K562 (cell line): ENCODE measurements around the gene CMTM8. TPM values are rescaled to one million over a fixed set of nuclear protein-coding genes. Genes with fewer than 3 reads are reported as not detected.

Experiments
- ATAC-seq: fragments of 200-7000 bp; cut with Tn5 transposase; 3 replicates; pipeline ENCODE4 v1.9.1; 2020; ENCODE audit warnings: moderate library complexity
- BruUV-seq: library from RNA; stranded (reverse); fragments of 400-500 nt; replicated peaks from 2 replicates; lab custom pipeline; 2021; lab: Mats Ljungman, UMichigan
- CTCF ChIA-PET: fragments of 300-600 bp; formaldehyde crosslinking; extraction: SDS; loops from one replicate; lab custom pipeline; 2021; ENCODE audit warnings: low intra/inter-chr PET ratio; lab: Yijun Ruan, JAX
- POLR2A ChIA-PET: fragments of 300-600, 350-650 bp; sonication (Branson Sonifier 250); formaldehyde crosslinking; extraction: SDS; loops from one replicate; lab custom pipeline; 2021; ENCODE audit warnings: antibody characterized with exemption, inconsistent platforms; lab: Yijun Ruan, JAX
- DNase-seq, 4 experiments: peaks; one replicate each; pipeline versions ENCODE4 v3.0.0 to v3.0.0-alpha.2; 2011 to 2018; ENCODE audit warnings: low spot score in 3 of 4, mixed read lengths in 3 of 4; ENCODE audit errors: extremely low read depth in 1 of 4
- FAIRE-seq: peaks from 2 replicates; lab custom pipeline; 2011; peaks lifted over from hg19 to GRCh38; lab: Jason Lieb, UNC
- H2AFZ ChIP-seq: 2 replicates; pipeline ENCODE4 v1.6.0; 2011; ENCODE audit warnings: low read depth, low read length, control low read depth, inconsistent platforms
- H3K27ac ChIP-seq: fragments of 200-600 bp; 3 replicates; pipeline ENCODE4 v1.8.0; 2011; ENCODE audit warnings: low read depth, mild to moderate bottlenecking, control low read depth, inconsistent platforms, low read length, moderate library complexity, mixed read lengths; ENCODE audit errors: extremely low read depth
- H3K27me3 ChIP-seq, 2 experiments: fragments of 300-600 bp in 1 of 2; 2 replicates in 1 of 2; 3 replicates in 1 of 2; pipeline versions ENCODE4 v1.6.0 to v1.8.0; 2011; ENCODE audit warnings: inconsistent platforms in 2 of 2, low read length in 2 of 2, mild to moderate bottlenecking in 1 of 2, mixed read lengths in 1 of 2, moderate library complexity in 1 of 2; ENCODE audit not compliant: control insufficient read depth in 2 of 2, insufficient read depth in 2 of 2
- H3K36me3 ChIP-seq: fragments of 300-600 bp; 3 replicates; pipeline ENCODE4 v1.8.0; 2011; ENCODE audit warnings: mild to moderate bottlenecking, low read length, inconsistent platforms; ENCODE audit not compliant: control insufficient read depth, insufficient read depth
- H3K4me1 ChIP-seq, 2 experiments: fragments of 200-600 bp in 1 of 2; replicated peaks in 1 of 2; 2 replicates in 1 of 2; 3 replicates in 1 of 2; pipeline versions ENCODE4 v1.5.1 to v1.8.0; 2011; ENCODE audit warnings: inconsistent platforms in 2 of 2, low read length in 2 of 2, mild to moderate bottlenecking in 1 of 2, mixed read lengths in 1 of 2, moderate library complexity in 1 of 2; ENCODE audit not compliant: control insufficient read depth in 2 of 2, insufficient read depth in 2 of 2
- H3K4me2 ChIP-seq: 2 replicates; pipeline ENCODE4 v1.6.1; 2011; ENCODE audit warnings: low read length, control low read depth, inconsistent platforms, mixed read lengths; ENCODE audit not compliant: insufficient read depth
- H3K4me3 ChIP-seq: fragments of 200-600 bp; sonication (generic), shearing (Covaris generic); 2 replicates; pipeline ENCODE4 v1.5.1; 2016; ENCODE audit warnings: control low read depth, inconsistent platforms
- H3K79me2 ChIP-seq: fragments of 200-600 bp; 3 replicates; pipeline ENCODE4 v1.8.0; 2011; ENCODE audit warnings: low read length, inconsistent platforms; ENCODE audit not compliant: control insufficient read depth, insufficient read depth
- H3K9ac ChIP-seq, 2 experiments: 2 replicates each; pipeline versions ENCODE4 v1.6.0 to v1.6.1; 2011; ENCODE audit warnings: low read depth in 2 of 2, low read length in 2 of 2, control low read depth in 1 of 2, inconsistent platforms in 1 of 2, mild to moderate bottlenecking in 1 of 2, mixed read lengths in 1 of 2; ENCODE audit not compliant: insufficient read depth in 1 of 2
- H3K9me1 ChIP-seq: one replicate; pipeline ENCODE4 v1.6.0; 2011; ENCODE audit warnings: inconsistent platforms, mild to moderate bottlenecking, low read length, moderate library complexity; ENCODE audit not compliant: control insufficient read depth, insufficient read depth
- H3K9me3 ChIP-seq: replicated peaks from 2 replicates; pipeline ENCODE4 v1.5.1; 2011; ENCODE audit warnings: low read depth, low read length, inconsistent platforms; ENCODE audit not compliant: control insufficient read depth, insufficient read depth
- H4K20me1 ChIP-seq: replicated peaks from 2 replicates; pipeline ENCODE4 v1.6.1; 2011; ENCODE audit warnings: low read length, inconsistent platforms, mixed read lengths; ENCODE audit not compliant: control insufficient read depth, insufficient read depth
- CEBPB ChIP-seq: fragments of 450-650 bp; IDR thresholded peaks from 2 replicates; pipeline ENCODE4 v1.6.1; 2016; ENCODE audit warnings: missing genetic modification characterization, missing compliant biosample characterization
- CEBPG ChIP-seq, 3 experiments: fragments of 200-800 bp in 1 of 3; sonication (Bioruptor generic) in 1 of 3; sonication (generic) in 1 of 3; formaldehyde crosslinking in 1 of 3; IDR thresholded peaks in 2 of 3; conservative IDR thresholded peaks in 1 of 3; 2 replicates each; pipeline versions ENCODE4 v1.6.1 to v1.8.0; 2016 to 2022; ENCODE audit warnings: missing compliant biosample characterization in 2 of 3, missing genetic modification characterization in 2 of 3, mild to moderate bottlenecking in 1 of 3, missing genetic modification reagents in 1 of 3
- EHMT2 ChIP-seq: fragments of 450-650 bp; IDR thresholded peaks from 2 replicates; pipeline ENCODE4 v1.6.1; 2018; ENCODE audit warnings: antibody characterized with exemption
- EP400 ChIP-seq: fragments of 450-650 bp; IDR thresholded peaks from 2 replicates; pipeline ENCODE4 v1.6.1; 2017; ENCODE audit warnings: antibody characterized with exemption, mild to moderate bottlenecking, moderate library complexity
- HEY1 ChIP-seq: fragments of 250-450 bp; sonication (Bioruptor Pico); IDR thresholded peaks from 2 replicates; pipeline ENCODE4 v1.5.0; 2020; ENCODE audit warnings: mild to moderate bottlenecking, moderate library complexity, borderline replicate concordance
- MYNN ChIP-seq, 2 experiments: sonication (generic); formaldehyde crosslinking in 1 of 2; IDR thresholded peaks; 2 replicates each; pipeline versions ENCODE4 v1.5.0 to v1.6.1; 2016 to 2020; ENCODE audit warnings: antibody characterized with exemption in 1 of 2, missing genetic modification reagents in 1 of 2
- SRF ChIP-seq, 2 experiments: fragments of 250-450, 450-650 bp in 1 of 2; sonication (Bioruptor Pico) in 1 of 2; sonication (generic) in 1 of 2; formaldehyde crosslinking; IDR thresholded peaks; 2 replicates each; pipeline versions ENCODE4 v1.5.0 to v1.5.1; 2020 to 2022; ENCODE audit warnings: mild to moderate bottlenecking in 1 of 2, missing genetic modification reagents in 1 of 2
- TBP ChIP-seq: optimal IDR thresholded peaks from 2 replicates; pipeline ENCODE3; 2011; ENCODE audit warnings: low read depth, low read length, improper control_type of control experiment
- U2AF1 ChIP-seq: fragments of 200-400 bp; formaldehyde crosslinking; optimal IDR thresholded peaks from 2 replicates; pipeline ENCODE3; 2017; ENCODE audit warnings: mild to moderate bottlenecking, low read depth, low read length, moderate library complexity
- ZKSCAN3 ChIP-seq: fragments of 250-450 bp; sonication (Bioruptor Pico); IDR thresholded peaks from 2 replicates; pipeline ENCODE4 v1.4.0; 2020
- ZMIZ1 ChIP-seq, 2 experiments: fragments of 150-350 bp in 1 of 2; IDR thresholded peaks; 2 replicates each; pipeline ENCODE4 v1.6.1; 2012 to 2016; ENCODE audit warnings: low read depth in 2 of 2, low read length in 2 of 2, mild to moderate bottlenecking in 1 of 2, moderate library complexity in 1 of 2
- WGBS: fragments of 100-300 bp; shearing (Covaris generic); methylation state at CpG from one replicate; pipeline ENCODE4 v1.1.6; 2016; ENCODE audit warnings: low coverage, mixed read lengths; ENCODE audit not compliant: insufficient coverage; ENCODE audit errors: missing lambda C conversion rate; 5-methylcytosine and 5-hydroxymethylcytosine counted together
- in situ Hi-C: fragments of 300-500 bp; cut with MboI; formaldehyde crosslinking; loops from 4 replicates; pipeline ENCODE4 v1.15.0; 2018; ENCODE audit warnings: inconsistent platforms, mixed read lengths
- intact Hi-C: fragments of 100-400 bp; cut with micrococcal nuclease; formaldehyde crosslinking; loops from 2 replicates; pipeline ENCODE4 v1.14.2; 2022
- polyA plus RNA-seq, 8 experiments: library from polyadenylated mRNA; depleted of rRNA in 4 of 8; stranded (reverse) in 5 of 8; unstranded in 3 of 8; fragments of >200 nt; fragmentation: Nextera tagmentation in 2 of 8; fragmentation: Illumina TruSeq in 1 of 8; extraction: Ambion mirVana in 2 of 8; extraction: Trizol in 1 of 8; gene quantifications; 2 replicates each; pipeline versions ENCODE4 v1.2.1 to v1.2.3, GENCODE V29; 2011 to 2014; ENCODE audit warnings: inconsistent platforms in 1 of 8, missing spikeins in 1 of 8
- total RNA-seq, 7 experiments: library from RNA; depleted of rRNA in 6 of 7; stranded (reverse); fragments of >200 nt in 6 of 7; fragmentation: Illumina TruSeq in 2 of 7; extraction: Trizol in 2 of 7; gene quantifications; 2 replicates each; pipeline versions ENCODE4 v1.2.1 to v1.2.3, GENCODE V29; 2011 to 2021; ENCODE audit warnings: low replicate concordance in 1 of 7

CMTM8 gene
- total and polyA plus RNA-seq, 9 of the 15 experiments (the other 6 are each of a cell fraction or from before 2014, with no cell fraction given): not detected

DNA sequence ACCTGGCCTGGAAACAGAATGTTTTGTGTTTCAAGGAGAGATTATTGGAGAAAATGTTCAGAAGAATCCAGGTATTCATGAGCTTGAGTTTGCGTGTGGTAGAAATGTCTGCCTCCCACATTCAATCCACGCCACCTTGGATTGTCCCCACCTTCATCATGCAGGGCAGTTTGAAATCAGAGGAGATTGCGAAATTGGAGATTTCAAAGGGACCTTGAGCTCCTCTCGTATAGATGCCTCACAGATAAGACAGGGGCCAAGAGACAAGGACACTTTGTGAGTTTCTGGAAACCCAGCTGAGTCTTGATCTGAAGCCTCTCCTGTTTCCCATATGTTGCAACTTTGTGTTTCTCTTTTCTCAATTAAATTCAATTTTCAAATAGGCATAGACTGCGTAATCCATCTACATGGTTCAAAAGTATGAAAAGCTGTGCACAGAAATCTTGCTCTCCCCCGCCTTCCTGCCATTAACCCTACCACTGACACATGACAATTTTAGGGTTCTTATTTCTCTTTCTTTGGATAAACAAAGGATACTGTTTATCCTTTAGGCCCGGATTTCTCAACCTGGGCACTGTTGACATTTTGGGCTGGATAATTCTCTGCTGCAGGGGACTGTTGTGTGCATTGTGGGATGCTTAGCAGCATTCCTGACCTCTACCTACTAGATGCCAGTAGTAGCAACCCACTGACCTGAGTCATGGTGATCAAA, 53.8 kb downstream of the CMTM8 start:
- 0% methylated on average over 7 of the region's 7 CpGs for WGBS
- Histone ChIP-seq H3K27me3 (peaks cover 2 to 11% of the 10 kb centered on the region in 2 experiments; a peak in 4 of 5 replicates), H3K79me2 (no peaks in the 10 kb centered on the region), H3K9me1 (no peaks in the 10 kb centered on the region), H3K36me3 (no peaks in the 10 kb centered on the region), H4K20me1 (no peaks in the 10 kb centered on the region), H2AFZ (no peak overlapping the region), H3K4me2 (no peak overlapping the region), H3K9me3 (no peaks in the 10 kb centered on the region), H3K4me1 (no peaks in the 10 kb centered on the region), H3K4me3 (no peak overlapping the region), H3K9ac (no peak overlapping the region), H3K27ac (no peak overlapping the region)
- BruUV-seq: no TSS peak
- TF ChIP-seq EHMT2 (no peak), TBP (no peak), CEBPG (CRISPR knock-in tag; IDR thresholded peaks at IDR 0.05) (no peak), CEBPG (tag; conservative IDR thresholded peaks at IDR 0.05 in 1 of 2, IDR thresholded peaks at IDR 0.05 in 1 of 2) (peak in 1 of 2 experiments; percentile 25; a peak in 1 of 4 replicates), CEBPB (peak; percentile 53; the same call in 1 of the 2 replicates), ZKSCAN3 (CRISPR knock-in tag) (no peak)
- in situ Hi-C loops: no loop called here
- ChIA-PET CTCF (no interaction called here), POLR2A (no interaction called here)
- FAIRE-seq (no peak), ATAC-seq (no peak), DNase-seq (no peak)
- intact Hi-C loops: no loop called here

- Histone ChIP-seq H3K4me3 (no peak overlapping the region), H3K4me1 (no peaks in the 10 kb centered on the region), H3K36me3 (no peaks in the 10 kb centered on the region), H3K9ac (no peak overlapping the region), H3K9me3 (no peaks in the 10 kb centered on the region), H3K27me3 (peaks cover 2 to 11% of the 10 kb centered on the region in 2 experiments; a peak in 4 of 5 replicates), H4K20me1 (no peaks in the 10 kb centered on the region), H3K79me2 (no peaks in the 10 kb centered on the region), H2AFZ (no peak overlapping the region), H3K27ac (no peak overlapping the region), H3K9me1 (no peaks in the 10 kb centered on the region), H3K4me2 (no peak overlapping the region)
- ATAC-seq (no peak), DNase-seq (no peak), FAIRE-seq (no peak)
- ChIA-PET CTCF (no interaction called here), POLR2A (no interaction called here)
- 1% methylated on average over 3 of the region's 3 CpGs for WGBS
- BruUV-seq: no TSS peak
- intact Hi-C loops (no loop called here), in situ Hi-C loops (no loop called here)
- no peak for TF ChIP-seq U2AF1
- no peak for TF ChIP-seq HEY1 (CRISPR knock-in tag)
- no peak for TF ChIP-seq EP400
- TF ChIP-seq SRF (CRISPR knock-in tag; IDR thresholded peaks at IDR 0.05): no peak
- no peak for TF ChIP-seq MYNN (IDR thresholded peaks at IDR 0.05)
- TF ChIP-seq MYNN (CRISPR knock-in tag; IDR thresholded peaks at IDR 0.05): no peak
- TF ChIP-seq ZMIZ1 (IDR thresholded peaks at IDR 0.05; ENCODE audit: low read depth in 2 of 2, low read length in 2 of 2): no peak
Observed at GRCh38 chr3:32293903-32294302, 55.4 kb downstream of the CMTM8 start.
